Measurements from ENCODE around the gene CTNNA3.
"Not testable (repeated sequence)": the region's sequence is repeated elsewhere in the genome, so short reads cannot be mapped to it uniquely, and the experiment has no call there.

Gene CTNNA3

DNA sequence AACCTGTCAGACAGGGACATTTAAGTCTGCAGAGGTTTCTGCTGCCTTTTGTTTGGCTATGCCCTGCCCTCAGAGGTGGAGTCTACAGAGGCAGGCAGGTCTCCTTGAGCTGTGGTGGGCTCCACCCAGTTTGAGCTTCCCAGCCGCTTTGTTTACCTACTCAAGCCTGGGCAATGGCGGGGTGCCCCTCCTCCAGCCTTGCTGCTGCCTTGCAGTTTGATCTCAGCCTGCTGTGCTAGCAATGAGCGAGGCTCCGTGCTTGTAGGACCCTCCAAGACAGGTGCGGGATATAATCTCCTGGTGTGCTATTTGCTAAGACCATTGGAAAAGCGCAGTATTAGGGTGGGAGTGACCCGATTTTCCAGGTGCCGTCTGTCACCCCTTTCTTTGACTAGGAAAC lies 1360.2 kb downstream of the CTNNA3 start:
- not testable (repeated sequence) for DNase-seq

DNA sequence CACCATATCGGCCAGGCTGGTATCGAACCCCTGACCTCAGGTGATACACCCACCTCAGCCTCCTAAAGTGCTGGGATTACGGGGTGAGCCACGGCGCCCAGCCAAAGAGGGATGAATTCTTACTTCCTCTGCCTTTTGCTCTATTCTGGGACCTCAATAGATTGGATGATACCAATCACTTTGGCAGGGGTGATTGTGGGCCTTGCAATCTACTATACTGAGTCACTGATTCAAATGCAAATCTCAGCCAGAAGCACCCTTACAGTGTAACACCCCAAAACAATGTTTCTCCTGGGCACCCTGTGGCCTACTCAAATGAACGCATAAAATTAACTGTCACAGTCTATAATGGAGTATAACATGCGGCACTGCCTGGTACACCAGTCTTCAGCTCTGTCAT lies 1366.8 kb downstream of the CTNNA3 start:
- DNase-seq = no peak

DNA sequence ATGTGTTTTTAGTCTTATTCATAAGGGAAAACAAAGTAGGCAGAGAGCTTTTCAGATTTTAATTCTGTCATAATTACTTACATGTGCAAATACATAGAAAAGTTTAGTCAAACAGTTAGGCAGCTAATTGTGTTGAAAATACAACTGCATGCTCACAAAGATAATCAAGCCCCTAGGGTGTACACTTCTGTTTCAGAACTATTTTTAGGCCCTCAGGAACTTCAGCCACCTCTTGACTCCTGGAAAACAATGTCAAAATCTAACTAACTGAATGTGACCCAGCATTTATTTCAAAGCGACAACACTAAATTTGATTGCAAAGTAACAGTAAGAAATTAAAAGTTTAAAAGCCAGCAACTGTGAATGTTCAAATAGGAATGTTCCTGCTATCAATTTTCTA lies 1369.1 kb downstream of the CTNNA3 start:
- DNase-seq = no peak

DNA sequence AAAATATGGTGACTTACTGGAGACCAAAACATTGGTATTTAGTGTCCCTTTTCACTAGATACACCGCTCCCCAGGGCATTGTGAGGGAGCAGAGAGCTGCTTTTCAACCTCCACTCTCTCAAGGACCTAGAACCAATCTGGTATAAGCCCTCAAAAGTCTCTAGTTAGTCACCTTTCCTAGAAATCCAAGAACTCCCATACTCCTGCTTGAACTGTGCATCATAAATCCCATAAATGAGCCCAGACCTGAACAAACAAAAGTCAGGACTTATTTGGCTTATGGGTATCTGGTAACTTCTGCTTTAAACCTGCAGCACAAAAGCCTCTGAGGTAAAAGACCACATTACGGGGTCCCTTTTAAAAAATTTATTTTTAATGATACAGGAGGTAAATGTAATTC lies 1373.2 kb downstream of the CTNNA3 start:
- no peak for DNase-seq

DNA sequence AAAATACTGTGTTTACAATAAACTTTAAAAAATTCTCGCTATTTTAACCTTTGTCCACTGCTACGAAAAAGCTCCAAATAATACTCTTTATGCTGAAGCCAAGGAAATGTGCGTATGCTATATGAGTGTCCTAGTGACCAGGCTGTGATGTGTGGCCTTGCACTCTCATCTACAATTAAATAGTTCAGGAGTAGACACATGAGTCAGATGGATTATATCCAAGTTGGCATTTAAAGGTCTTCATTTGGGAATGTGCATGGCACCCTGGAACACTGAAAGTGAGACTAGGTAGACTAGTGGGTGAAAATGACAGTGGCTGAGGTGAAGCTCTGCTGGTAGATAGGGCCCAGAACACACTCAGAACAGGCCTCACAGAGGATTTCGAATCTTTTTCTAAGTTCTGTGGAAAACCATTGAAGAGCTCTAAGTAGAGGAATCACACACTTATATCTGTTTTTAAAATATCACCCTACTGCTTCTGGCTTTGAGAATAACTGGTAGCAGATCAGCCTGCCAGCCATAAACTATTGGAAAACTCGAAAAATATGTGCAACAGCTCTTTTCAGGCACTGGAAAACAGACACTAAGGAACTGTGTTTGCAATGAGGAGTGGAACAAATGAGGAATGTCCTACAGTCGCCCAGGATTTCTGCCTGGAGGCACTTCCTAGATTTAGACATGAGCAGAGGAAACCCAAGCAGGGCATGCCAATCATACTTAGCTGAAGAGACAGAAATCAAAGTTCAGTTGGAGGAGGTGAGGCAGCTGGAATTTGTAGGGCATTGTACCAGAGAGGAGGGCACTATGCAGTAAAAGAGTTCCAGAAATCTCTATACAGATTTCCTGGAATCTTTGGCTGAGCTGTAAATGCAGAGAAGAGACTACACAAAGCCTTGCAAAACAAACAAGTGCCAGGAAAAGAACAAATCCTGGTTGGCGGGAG lies 1374.0 kb downstream of the CTNNA3 start:
- DNase-seq = no peak

DNA sequence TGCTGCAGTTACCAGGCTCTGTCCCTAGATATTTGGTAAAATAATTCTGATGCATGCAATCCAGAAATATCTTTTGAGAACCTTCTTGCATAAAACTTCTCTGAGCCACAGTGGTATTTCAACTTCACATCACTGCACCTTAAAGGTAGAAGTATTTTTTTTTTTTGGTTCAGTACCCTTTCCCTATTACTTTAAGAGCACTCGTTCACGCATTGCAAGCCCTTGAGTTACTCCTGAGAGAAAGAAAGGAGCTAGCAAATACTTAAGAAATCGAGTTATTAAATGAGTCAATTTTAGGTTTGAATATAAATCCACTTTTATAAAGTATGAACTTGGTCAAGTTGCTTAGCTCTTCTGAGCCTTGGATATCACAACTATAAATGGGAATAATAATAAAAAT lies 1377.2 kb downstream of the CTNNA3 start:
- DNase-seq = no peak

DNA sequence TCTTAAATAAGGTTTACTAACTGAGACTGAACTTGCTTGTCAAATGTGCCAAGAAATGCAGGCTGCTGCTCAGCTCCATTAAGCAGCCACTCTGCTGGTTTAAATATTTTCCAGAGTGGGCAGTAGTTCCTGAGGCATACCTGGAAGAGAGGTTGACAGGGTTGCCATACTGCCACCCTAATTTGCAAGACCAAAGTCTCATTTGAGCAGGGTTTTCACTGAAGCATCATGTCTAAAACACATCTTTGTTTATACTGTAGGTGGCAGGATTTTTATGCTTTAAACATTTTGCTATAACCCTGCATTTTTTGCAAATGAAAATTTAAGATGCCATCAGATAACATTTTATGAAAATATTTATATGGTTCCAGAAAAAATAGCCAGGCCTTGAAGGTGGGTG lies 1388.2 kb downstream of the CTNNA3 start:
- no peak for DNase-seq

DNA sequence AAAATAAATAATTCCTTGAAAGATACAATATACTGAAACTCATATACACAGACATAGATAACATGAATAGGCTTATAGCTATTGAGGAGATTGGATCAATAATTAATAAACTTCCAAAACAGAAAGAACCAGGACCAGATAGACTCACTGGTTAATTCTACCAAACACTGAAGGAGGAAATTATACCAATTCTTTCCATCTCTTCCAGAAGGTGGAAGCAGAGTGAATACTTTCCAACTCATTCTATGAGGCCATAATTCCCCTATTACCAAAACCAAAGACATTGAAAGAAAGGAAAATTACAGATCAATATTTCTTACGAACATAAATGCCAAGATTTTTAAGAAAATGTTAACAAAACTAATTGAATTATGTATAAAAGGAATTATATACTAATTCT lies 1394.9 kb downstream of the CTNNA3 start:
- no peak for DNase-seq

DNA sequence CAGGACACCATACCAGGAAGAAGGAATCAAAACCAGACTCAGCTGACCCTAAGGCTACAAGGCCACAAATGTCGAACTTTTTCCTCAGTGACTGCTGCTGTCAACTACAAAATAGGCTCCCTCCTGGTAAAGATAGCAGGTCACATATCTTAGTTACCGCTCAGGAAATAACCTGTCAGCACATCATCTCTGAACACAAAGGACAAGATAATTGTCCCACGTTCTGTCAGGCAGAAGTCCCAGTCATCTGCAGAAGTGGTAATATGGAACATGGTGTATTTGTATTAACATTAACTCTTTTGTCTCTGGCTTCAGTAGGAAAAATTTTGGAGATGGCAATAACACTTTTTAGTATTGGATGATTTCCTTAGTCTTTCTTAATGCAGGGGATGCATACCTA lies 1400.4 kb downstream of the CTNNA3 start:
- DNase-seq = no peak

DNA sequence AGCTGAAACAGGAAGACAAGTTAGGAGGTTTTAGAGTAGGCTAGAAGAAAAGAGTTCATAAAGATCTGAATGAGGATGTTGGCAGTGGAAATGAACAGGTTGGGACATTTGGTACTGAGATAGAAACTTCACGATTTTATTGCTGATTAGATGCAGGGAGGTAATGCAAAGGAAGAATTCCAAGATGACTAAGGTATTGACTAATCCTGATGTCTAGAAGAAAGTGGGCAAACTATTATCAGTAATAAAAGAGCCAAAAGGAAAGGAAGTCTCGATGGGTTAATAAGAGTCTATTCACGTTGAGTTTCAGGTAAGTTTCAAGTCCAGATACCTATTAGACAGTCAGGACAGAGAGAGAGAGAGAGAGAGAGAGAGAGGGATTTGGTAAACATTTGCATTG lies 1401.5 kb downstream of the CTNNA3 start:
- no peak for DNase-seq

DNA sequence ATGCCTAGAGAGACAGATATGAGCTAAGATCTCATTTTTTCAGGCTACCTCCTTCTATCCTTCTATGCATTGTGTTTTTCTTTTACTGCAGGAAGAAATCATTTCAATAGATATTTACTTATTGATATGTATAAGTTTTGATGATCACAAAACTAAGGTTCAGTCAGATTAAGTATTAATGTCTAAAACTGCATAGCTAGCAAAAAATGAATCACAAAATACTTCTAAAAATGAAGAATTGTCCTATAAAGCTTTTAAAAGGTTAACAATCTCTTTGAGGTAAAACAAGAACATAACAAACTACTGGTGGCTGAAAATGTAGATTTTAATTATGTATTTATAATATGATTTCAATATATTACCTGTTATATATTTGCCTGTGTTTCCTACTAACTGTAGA lies 1403.1 kb downstream of the CTNNA3 start:
- DNase-seq = no peak

DNA sequence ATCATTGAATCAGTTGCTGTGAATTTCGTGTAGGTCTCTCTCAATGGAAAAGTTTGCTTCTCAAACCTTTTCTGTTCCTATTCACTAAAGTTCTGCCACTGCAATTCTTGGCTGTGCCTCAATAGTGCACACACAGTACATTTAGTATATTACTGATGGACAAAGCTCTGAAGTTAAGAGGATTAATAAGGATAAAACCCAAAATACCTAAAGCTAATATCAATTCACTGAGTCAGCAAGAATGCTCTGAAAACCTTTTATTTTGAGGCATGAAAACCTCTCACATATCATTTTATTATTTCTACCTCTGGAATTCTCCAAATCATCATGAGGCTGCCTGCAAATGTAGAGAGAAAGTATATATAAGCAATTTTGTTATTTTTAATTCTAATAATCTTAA lies 1403.5 kb downstream of the CTNNA3 start:
- no peak for DNase-seq

DNA sequence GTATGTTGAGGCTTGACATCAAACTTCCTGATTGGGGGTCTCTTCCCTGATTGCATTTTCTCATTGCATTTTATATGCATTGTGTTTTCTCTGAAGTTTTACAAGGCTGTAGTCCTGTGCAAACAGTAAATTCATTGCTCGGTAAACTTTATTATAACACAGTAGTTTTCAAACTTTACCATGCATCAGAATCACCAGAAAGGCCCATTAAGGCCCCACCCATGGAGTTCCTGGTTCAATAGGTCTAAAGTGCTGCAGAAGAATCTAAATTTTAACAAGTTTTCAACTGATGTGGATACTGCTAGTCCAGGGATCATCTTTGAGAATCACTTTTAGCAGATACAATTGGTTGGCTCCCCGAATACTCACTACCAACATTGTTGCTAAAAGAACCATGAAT lies 1404.9 kb downstream of the CTNNA3 start:
- DNase-seq = no peak

DNA sequence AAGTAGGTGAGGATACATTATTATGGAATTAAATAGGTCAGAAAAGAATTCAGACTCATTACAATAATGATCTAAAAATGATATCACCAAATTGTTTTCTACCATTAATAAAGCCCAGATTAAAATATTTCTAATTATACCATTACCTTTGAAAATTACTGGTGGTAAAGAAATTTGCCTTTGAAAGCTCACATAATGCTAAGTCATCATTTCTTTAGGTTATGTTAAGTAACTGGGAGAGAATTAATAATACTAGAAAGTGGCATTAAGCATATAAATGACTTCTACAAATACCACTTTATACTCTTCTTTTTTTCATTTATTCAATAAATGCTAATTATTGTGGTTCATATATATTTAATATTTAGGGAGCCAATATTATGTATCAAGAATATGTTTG lies 1411.4 kb downstream of the CTNNA3 start:
- no peak for DNase-seq

DNA sequence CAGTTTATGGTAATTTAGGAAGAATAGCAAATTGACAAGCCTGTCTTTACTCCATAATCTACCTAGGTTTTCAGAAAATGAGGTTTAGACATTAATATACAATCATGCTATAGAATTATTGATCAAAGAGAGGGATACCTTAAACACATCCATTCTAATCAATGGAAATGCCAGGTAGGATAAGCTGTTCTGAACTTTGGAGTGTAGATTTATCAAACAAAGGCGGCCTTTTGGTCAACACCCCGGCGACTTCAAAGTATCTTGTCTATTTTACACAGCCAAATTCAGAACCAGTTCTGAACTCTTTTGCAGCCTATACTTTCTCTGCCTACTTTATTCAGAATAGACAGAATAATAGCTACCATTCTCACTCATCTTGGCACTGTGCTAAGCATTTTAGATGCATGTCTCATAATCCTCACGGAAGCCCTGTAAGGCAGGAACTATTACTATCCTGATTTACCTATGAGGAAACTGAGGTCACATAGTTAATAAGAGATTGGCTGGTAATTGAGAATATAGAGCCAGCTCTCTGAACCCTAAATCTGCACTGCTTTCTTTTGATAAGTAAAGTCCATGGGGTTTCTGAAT lies 1412.0 kb downstream of the CTNNA3 start:
- no peak for DNase-seq

DNA sequence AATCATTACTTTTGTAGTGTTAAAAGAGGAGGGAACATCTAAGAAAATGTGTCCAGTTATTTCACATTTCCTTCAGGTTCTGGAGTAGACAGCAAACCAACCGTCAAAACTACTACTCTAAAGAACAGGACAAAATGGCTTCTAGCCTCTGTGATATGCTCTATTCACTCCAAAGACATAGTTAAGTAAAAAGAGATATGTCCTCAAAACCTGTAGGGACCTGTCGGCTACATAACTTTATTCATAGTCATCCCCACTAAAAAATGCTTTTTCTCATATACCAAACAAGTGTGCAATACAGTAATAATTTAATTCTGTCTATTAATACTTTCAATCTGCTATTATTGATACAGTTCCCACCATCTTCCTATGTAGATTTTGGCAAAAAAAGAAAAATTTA lies 1412.9 kb downstream of the CTNNA3 start:
- DNase-seq = no peak

DNA sequence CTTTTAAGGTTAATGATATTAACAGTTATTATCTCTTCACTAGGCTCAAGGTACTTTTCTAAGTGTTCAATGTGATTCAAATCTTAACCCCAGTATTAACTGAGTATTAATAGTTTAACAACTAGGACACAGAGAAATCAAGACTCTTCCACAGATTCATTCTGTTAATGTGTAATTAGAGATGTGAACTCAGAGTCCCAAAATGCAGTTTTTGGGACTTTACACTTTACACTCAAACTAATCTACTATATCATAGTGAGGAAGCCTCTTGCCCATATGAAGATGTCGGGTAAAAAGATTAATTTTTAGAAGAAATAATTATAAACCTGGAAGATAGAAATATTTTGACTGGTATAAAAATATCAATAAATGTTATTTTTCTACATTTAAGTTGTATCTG lies 1414.7 kb downstream of the CTNNA3 start:
- DNase-seq = no peak

DNA sequence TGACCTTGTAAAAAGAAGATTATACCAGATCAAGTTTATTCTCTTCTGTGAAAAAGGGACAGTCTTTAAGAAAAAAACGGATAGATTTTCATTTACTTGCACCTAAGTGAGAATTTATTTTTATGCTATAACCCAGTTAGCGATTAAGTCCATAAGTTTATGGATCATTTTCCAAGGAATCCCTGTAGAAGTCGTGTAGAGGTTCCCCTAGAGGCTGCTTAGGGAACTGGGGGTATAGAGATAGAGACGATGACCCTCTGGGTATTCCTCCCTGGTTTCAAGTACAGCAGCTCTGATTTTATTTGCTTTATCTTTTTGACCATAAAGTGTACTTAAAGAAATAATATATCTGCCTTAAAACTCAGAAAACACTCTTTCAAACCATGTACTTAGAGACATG lies 1418.5 kb downstream of the CTNNA3 start:
- DNase-seq = no peak

DNA sequence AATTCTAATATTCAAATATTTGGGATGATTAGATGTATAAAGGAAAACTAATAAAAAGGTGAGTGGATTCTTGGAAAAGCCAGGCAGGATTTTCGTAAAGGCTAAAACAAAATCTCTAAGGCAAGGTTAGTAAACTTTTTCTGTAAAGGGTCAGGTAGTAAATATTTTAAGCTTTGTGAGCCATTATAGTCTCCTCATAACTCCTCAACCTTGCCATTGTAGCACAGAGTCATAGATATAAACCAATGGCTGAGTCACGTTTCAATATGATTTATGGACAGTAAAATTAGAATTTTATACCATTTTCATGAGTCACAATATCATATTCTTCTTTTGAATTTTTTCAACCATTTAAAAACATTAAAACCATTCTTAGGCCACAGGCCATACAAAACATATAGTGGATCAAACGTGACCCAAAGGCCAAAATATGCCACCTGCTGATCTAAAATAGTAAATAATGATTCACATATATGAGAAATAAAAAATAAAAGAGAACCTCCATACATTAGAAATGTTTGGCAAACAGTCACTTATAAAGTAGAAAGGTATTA lies 1422.0 kb downstream of the CTNNA3 start:
- no peak for DNase-seq

DNA sequence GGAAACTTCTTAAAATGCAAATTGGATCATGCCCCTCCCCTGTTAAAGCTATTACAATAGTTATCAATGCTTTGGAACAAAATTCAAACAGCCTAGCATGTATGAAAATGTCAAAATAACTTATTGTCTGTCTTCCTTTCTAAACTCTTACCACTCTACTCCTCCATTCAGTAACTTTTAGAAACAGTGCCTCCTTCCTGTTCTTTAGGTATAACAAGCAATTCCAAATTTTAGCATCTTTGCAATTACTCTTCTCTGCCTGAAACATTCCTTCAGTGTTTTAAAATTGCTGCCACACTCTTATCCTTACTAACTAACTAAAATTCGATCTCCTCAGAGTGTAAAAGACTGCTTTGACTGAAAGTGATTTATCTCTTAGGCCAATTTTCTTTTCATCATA lies 1430.6 kb downstream of the CTNNA3 start:
- DNase-seq = no peak

DNA sequence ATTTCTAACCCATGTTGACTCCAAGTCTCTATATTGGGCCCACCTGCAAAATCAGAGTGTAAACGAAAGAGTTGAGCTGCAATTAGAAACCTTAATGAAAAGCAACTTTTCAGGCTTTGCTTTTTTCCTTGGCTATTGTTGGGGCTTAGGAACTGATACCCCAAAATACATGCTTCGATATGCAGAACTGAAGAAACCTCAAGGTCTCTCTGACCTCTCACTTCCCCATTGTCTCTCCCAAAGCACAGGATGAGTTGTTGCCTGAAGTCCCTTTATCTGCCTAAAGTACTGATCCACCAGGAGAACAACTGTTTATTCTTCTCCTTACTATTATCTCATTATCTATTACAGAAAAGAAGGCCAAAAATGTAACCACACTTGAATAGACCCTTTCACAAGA lies 1436.2 kb downstream of the CTNNA3 start:
- no peak for DNase-seq

DNA sequence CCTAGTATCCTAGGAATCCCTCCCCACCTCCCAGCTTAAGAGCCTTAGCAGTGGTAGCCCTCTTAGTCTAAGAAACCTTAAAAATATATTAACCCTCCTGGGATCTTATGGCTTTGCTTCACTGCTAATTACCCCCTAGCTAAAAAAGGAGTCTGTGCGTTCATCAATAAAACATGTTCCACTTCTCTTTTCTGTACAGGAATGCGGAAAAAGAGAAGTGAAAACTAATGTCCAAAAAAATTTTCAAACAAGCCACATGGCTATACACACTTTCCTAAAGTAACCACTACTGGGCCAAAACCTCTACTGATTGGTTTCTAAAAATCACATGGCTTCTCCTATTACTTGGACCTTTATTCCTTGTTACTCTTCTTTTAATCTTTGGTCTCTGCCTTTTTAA lies 1437.3 kb downstream of the CTNNA3 start:
- no peak for DNase-seq

DNA sequence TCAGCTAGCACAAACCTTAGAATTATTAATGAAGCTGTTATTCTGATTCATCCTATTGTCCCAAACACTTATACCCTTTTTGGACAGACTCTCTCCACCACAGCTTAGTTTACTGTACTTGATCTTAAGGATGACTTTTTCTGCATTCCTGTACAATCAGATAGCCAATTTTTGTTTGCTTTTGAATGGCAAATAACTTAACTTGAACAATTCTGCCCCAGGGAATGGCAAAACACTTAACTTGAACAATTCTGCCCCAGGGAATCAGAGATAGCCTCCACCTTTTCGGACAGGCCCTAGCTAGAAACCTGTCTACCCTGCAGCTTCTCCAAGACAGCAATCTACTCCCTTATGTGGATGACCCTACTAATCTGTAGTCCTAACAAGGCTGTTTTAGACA lies 1438.2 kb downstream of the CTNNA3 start:
- no peak for DNase-seq

DNA sequence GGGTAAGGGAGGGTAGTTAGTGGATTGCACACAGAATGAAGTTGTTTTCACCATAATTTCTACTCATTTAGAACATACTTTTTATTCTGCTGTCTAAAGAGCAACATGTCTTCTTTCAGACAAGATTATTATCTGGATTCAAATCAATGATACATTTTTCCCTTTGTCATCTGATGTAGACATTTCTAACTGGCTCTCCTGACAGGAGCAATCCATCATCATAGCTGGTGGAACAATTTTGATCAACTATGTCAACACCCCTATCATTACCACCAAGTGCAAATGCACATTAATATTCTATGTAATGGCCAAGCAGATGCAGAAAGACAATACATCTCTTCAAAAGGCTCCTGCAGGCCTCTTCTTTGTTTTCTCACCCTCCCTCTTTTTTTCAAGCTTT lies 1443.0 kb downstream of the CTNNA3 start:
- DNase-seq = no peak

All from CD4-positive, alpha-beta T cell treated with Interleukin-1 beta for 1 hour (primary cell).